ENCODE results near the gene ARPC1A. TPM values are rescaled to one million over a fixed set of nuclear protein-coding genes. Genes with fewer than 3 reads are reported as not detected.
A peak's percentile ranks its signal among the peaks of the same experiment; 100 is the strongest.
"Not testable (repeated sequence)": the region's sequence is repeated elsewhere in the genome, so short reads cannot be mapped to it uniquely, and the experiment has no call there.

Gene ARPC1A
- total RNA-seq, 2 donors from 2014 or later, result 72.4 to 88.0 TPM

DNA sequence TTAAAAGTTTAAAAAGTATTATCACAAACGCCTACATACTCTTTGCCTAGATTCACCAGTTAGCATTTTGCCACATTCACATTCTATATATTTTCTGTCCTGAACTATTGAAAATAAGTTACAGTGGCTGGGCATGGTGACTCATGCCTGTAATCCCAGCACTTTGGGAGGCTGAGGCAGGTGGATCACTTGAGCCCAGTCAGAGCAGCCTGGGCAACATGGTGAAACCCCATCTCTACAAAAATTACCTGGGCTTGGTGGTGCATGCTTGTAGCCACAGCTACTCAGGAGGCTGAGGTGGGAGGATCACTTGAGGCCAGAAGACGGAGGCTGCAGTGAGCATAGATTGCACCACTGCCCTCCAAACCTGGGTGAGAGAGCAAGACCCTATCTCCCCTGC lies 5.3 kb downstream of the ARPC1A start:
- Mint-ChIP-seq H3K27ac (peak overlapping the region; percentile 95 to 98), H3K36me3 (peaks cover 20% of the 10 kb centered on the region), H3K27me3 (no peaks in the 10 kb centered on the region), H3K4me1 (ENCODE audit: low read depth in 2 of 2) (peaks cover 36 to 44% of the 10 kb centered on the region in 2 donors), H3K9me3 (no peaks in the 10 kb centered on the region), H3K4me3 (peak overlapping the region; percentile 77)
- ATAC-seq (no peak), DNase-seq (ENCODE audit: low spot score) (no peak)

DNA sequence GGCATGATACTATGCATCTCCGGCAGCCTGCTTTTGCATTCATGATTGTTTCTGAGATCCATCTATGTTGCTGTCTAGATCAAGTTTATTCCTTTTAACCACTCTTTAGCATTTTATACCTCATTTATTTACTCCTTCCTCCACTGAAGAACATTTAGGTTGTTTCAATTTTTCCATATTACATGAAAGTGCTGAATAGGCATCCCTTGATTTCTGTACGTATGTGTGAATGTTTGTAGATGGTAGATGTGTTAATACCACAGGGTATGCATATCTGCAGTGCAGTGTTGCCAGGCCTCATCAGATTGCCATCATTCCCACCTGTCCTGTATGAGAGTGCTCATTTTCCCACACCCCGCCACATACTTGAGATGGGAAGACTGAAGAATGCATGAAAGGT lies 13.9 kb downstream of the ARPC1A start:
- DNase-seq (ENCODE audit: low spot score) (no peak), ATAC-seq (no peak)
- H3K4me3 Mint-ChIP-seq, result no peak overlapping the region
- H3K27me3 Mint-ChIP-seq, result no peaks in the 10 kb centered on the region
- H3K36me3 Mint-ChIP-seq, result peaks cover 23% of the 10 kb centered on the region
- peaks cover 0 to 11% of the 10 kb centered on the region in 2 donors for H3K4me1 Mint-ChIP-seq (ENCODE audit: low read depth in 2 of 2)
- H3K9me3 Mint-ChIP-seq, result no peaks in the 10 kb centered on the region
- peak overlapping the region in 1 of 2 donors; percentile 62 for H3K27ac Mint-ChIP-seq

GRCh38 chr7:99340659-99341058 lies 15.0 kb downstream of the ARPC1A start:
- Mint-ChIP-seq H3K4me1 (ENCODE audit: low read depth in 2 of 2) (peaks cover 0 to 11% of the 10 kb centered on the region in 2 donors), H3K27me3 (no peaks in the 10 kb centered on the region), H3K36me3 (peaks cover 18% of the 10 kb centered on the region), H3K27ac (peak overlapping the region in 1 of 2 donors; percentile 50), H3K9me3 (no peaks in the 10 kb centered on the region), H3K4me3 (no peak overlapping the region)
- ATAC-seq (no peak), DNase-seq (ENCODE audit: low spot score) (no peak)

DNA sequence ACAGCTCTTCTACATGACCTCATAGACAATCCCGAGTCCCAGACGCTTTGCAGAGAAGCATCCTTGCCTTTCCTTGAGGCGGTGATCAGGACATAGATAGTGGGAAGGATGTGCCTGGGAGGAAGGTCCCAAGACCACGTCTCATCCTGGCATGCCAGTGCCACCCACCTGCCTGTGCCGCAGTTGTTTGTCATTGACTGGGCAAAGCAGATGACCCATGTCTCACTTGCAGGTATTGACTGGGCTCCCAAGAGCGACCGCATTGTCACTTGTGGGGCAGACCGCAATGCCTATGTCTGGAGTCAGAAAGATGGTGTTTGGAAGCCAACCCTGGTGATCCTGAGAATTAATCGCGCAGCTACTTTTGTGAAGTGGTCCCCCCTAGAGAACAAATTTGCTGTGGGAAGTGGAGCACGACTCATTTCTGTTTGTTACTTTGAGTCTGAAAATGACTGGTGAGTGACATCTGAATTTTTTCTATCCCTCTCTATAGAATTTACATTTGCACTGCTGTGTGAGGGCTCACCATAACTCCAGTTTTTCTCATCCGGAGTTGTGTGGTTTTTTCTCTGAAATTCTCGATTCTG lies 18.5 kb downstream of the ARPC1A start:
- Mint-ChIP-seq H3K4me3 (no peak overlapping the region), H3K27me3 (no peaks in the 10 kb centered on the region), H3K9me3 (no peaks in the 10 kb centered on the region), H3K4me1 (ENCODE audit: low read depth in 2 of 2) (peaks cover 0 to 9% of the 10 kb centered on the region in 2 donors), H3K36me3 (peaks cover 8% of the 10 kb centered on the region), H3K27ac (peak overlapping the region in 1 of 2 donors; percentile 43)
- DNase-seq (ENCODE audit: low spot score) (no peak), ATAC-seq (no peak)

DNA sequence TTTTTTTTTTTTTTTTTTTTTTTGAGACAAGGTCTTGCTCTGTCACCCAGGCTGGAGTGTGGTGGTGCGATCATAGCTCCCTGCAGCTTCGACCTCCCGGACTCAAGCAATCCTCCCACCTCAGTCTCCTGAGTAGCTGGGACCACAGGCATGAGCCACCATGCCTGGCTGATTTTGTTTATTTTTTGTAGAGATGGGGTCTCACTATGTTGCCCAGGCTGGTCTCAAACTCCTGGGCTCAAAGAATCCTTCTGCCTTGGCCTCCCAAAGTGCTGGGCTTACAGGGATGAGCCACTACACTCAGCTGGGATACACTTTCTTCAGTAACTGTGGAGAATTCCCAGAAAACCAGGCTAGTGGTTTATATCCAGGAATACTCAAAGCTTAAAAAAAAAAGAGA lies 24.9 kb downstream of the ARPC1A start:
- not testable (repeated sequence) for ATAC-seq; DNase-seq (ENCODE audit: low spot score); H3K27ac Mint-ChIP-seq; H3K4me1 Mint-ChIP-seq (ENCODE audit: low read depth in 2 of 2); H3K9me3 Mint-ChIP-seq; H3K27me3 Mint-ChIP-seq; H3K36me3 Mint-ChIP-seq; H3K4me3 Mint-ChIP-seq

GRCh38 chr7:99352247-99352646 lies 26.5 kb downstream of the ARPC1A start:
- Mint-ChIP-seq H3K27me3 (no peaks in the 10 kb centered on the region), H3K27ac (no peak overlapping the region), H3K9me3 (no peaks in the 10 kb centered on the region), H3K4me3 (no peak overlapping the region), H3K4me1 (ENCODE audit: low read depth in 2 of 2) (peaks cover 0 to 2% of the 10 kb centered on the region in 2 donors), H3K36me3 (peaks cover 4% of the 10 kb centered on the region)
- DNase-seq (ENCODE audit: low spot score), result no peak
- ATAC-seq, result no peak

DNA sequence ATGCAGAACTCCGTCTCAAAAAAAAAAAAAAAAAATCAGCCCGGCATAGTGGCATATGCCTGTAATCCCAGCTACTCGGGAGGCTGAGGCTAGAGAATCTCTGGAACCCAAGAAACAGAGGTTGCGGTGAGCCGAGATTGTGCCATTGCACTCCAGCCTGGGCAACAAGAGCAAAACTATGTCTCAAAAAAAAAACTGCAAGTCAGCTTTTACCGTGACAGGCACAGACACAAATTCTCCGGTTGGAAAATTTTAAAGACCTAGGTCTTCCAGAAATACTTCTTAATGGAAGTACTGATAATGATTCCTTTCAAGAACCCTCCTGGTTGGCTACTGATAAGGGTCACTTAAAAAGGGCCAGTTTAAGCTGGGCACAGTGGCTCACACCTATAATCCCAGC lies 29.4 kb downstream of the ARPC1A start:
- H3K9me3 Mint-ChIP-seq, result no peaks in the 10 kb centered on the region
- ATAC-seq (no peak), DNase-seq (ENCODE audit: low spot score) (no peak)
- peaks cover 15% of the 10 kb centered on the region for H3K36me3 Mint-ChIP-seq
- no peak overlapping the region for H3K4me3 Mint-ChIP-seq
- no peak overlapping the region for H3K27ac Mint-ChIP-seq
- H3K27me3 Mint-ChIP-seq, result no peaks in the 10 kb centered on the region
- H3K4me1 Mint-ChIP-seq (ENCODE audit: low read depth in 2 of 2), result peaks cover 0 to 4% of the 10 kb centered on the region in 2 donors

DNA sequence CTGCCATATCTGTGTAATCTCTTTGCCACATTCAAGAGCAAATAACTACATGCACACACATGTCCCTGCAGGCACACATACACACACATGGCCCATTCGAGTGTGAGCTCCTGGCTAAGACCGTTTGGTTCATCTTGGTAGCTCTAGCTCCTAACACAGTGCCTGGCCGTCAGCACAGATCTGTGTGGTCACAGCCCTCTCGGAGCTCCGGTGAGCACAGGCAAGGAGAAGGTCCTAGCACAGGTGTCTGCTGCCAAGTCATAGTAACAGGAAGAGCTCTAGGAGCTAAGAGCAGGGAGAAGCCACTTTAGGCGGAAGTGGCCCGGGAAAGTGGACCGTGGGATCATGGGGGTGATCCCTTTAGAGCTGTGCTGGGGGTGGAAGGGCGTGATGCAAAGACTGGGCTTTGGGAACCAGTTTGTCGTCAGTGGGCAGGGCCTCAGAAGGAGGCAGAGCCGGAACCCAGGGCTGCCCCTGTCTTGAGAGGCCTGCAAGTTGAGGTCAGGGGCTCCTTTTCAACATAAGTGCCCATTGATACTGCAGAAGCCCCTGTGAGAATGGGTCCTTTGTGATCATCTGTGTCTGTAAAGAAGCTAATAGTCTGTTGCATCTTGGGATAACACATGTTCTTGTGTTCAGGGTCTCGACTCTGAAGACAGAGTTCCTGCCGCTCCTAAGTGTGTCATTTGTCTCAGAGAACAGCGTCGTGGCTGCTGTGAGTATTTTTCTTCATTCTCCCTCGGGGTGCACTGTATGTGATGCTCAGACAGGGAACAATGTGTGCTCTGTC lies 32.2 kb downstream of the ARPC1A start:
- peaks cover 12% of the 10 kb centered on the region for H3K36me3 Mint-ChIP-seq
- H3K4me3 Mint-ChIP-seq, result no peak overlapping the region
- no peak for DNase-seq (ENCODE audit: low spot score)
- no peak for ATAC-seq
- H3K27me3 Mint-ChIP-seq, result no peaks in the 10 kb centered on the region
- peaks cover 0 to 3% of the 10 kb centered on the region in 2 donors for H3K4me1 Mint-ChIP-seq (ENCODE audit: low read depth in 2 of 2)
- H3K9me3 Mint-ChIP-seq, result no peaks in the 10 kb centered on the region
- H3K27ac Mint-ChIP-seq, result no peak overlapping the region

DNA sequence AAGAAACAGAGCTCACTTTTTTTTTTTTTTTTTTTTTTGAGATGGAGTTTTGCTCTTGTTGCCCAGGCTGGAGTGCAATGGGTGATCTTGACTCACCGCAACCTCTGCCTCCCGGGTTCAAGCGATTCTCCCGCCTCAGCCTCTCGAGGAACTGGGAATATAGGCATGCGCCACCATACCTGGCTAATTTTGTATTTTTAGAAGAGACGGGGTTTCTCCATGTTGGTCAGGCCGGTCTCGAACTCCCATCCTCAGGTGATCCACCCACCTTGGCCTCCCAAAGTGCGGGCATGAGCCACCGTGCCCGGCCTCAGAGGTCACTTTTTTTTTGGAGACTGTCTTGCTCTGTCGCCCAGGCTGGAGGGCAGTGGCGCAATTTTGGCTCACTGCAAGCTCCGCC lies 32.8 kb downstream of the ARPC1A start:
- H3K27me3 Mint-ChIP-seq; H3K9me3 Mint-ChIP-seq; H3K4me3 Mint-ChIP-seq; DNase-seq (ENCODE audit: low spot score); H3K4me1 Mint-ChIP-seq (ENCODE audit: low read depth in 2 of 2); ATAC-seq; H3K27ac Mint-ChIP-seq: not testable (repeated sequence)
- H3K36me3 Mint-ChIP-seq, result peaks cover 12% of the 10 kb centered on the region

DNA sequence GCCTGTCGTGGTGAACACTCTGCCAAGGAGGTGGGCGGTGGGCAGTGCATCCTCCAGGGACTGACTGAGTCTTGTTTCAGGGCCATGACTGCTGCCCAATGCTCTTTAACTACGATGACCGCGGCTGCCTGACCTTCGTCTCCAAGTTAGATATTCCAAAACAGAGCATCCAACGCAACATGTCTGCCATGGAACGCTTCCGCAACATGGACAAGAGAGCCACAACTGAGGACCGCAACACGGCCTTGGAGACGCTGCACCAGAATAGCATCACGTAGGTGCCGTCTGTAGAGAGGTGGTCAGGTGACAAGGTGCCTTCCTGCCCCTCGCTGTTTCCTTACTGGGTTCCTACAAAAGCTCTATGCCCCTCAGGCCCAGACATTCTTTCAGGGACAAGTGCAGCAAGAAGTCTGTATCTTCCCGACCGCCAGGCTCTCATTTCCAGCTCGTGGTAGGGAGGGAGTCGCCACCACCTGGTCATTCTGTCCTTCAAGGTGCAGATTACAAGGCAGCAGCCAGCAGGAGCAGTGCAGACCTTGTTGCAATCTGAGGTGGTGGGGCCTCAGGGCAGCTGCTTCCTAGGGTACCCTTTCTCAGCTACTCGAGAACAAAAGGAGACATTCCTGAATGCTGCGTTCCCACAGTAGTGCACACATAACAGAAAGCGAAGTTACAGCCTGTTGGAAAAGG lies 33.9 kb downstream of the ARPC1A start:
- no peaks in the 10 kb centered on the region for H3K27me3 Mint-ChIP-seq
- no peak overlapping the region for H3K4me3 Mint-ChIP-seq
- no peak for DNase-seq (ENCODE audit: low spot score)
- peaks cover 0 to 3% of the 10 kb centered on the region in 2 donors for H3K4me1 Mint-ChIP-seq (ENCODE audit: low read depth in 2 of 2)
- no peaks in the 10 kb centered on the region for H3K9me3 Mint-ChIP-seq
- H3K36me3 Mint-ChIP-seq, result peaks cover 12% of the 10 kb centered on the region
- no peak for ATAC-seq
- H3K27ac Mint-ChIP-seq, result no peak overlapping the region

- DNase-seq (ENCODE audit: low spot score) (no peak), ATAC-seq (no peak)
- peaks cover 6% of the 10 kb centered on the region for H3K36me3 Mint-ChIP-seq
- no peak overlapping the region for H3K4me3 Mint-ChIP-seq
- H3K4me1 Mint-ChIP-seq (ENCODE audit: low read depth in 2 of 2), result peaks cover 0 to 3% of the 10 kb centered on the region in 2 donors
- no peaks in the 10 kb centered on the region for H3K27me3 Mint-ChIP-seq
- no peak overlapping the region for H3K27ac Mint-ChIP-seq
- H3K9me3 Mint-ChIP-seq, result no peaks in the 10 kb centered on the region
Measured at GRCh38 chr7:99362801-99363200, 37.1 kb downstream of the ARPC1A start.

DNA sequence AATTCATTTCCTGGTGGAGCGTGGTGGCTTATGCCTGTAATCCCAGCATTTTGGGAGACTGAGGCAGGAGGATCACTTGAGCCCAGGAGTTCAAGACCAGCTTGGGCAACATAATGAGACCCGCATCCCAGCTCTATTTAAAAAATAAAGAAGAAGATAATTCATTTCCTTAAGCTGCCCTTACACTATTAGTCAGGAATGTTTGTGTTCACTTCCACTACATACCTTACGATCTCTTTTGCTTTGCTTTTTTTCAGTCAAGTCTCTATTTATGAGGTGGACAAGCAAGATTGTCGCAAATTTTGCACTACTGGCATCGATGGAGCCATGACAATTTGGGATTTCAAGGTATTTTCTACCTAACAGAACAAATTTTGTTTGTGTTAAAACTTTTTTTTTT lies 37.6 kb downstream of the ARPC1A start:
- ATAC-seq, result no peak
- H3K36me3 Mint-ChIP-seq, result peaks cover 1% of the 10 kb centered on the region
- H3K4me3 Mint-ChIP-seq, result no peak overlapping the region
- no peak overlapping the region for H3K27ac Mint-ChIP-seq
- no peaks in the 10 kb centered on the region for H3K27me3 Mint-ChIP-seq
- H3K4me1 Mint-ChIP-seq (ENCODE audit: low read depth in 2 of 2), result no peaks in the 10 kb centered on the region
- no peak for DNase-seq (ENCODE audit: low spot score)
- H3K9me3 Mint-ChIP-seq, result no peaks in the 10 kb centered on the region

GRCh38 chr7:99365318-99366141 lies 39.8 kb downstream of the ARPC1A start:
- no peaks in the 10 kb centered on the region for H3K4me1 Mint-ChIP-seq (ENCODE audit: low read depth in 2 of 2)
- no peak overlapping the region for H3K4me3 Mint-ChIP-seq
- H3K36me3 Mint-ChIP-seq, result no peaks in the 10 kb centered on the region
- no peaks in the 10 kb centered on the region for H3K9me3 Mint-ChIP-seq
- no peak overlapping the region for H3K27ac Mint-ChIP-seq
- H3K27me3 Mint-ChIP-seq, result no peaks in the 10 kb centered on the region
- ATAC-seq (peak; percentile 66 to 76), DNase-seq (ENCODE audit: low spot score) (no peak)

Data from natural killer cell treated with Interleukin-12 subunit alpha and Interleukin-12 subunit beta and Interleukin-15 and Interleukin-18, amount 100 ng/mL, for 72 hours (primary cell).